ENCODE data around the gene GRIK5. TPM values are rescaled to one million over a fixed set of nuclear protein-coding genes. Genes with fewer than 3 reads are reported as not detected.

The GRIK5 gene
- total RNA-seq, 4 donors from 2014 or later: 0.22 to 0.33 TPM; not detected in 2

DNA sequence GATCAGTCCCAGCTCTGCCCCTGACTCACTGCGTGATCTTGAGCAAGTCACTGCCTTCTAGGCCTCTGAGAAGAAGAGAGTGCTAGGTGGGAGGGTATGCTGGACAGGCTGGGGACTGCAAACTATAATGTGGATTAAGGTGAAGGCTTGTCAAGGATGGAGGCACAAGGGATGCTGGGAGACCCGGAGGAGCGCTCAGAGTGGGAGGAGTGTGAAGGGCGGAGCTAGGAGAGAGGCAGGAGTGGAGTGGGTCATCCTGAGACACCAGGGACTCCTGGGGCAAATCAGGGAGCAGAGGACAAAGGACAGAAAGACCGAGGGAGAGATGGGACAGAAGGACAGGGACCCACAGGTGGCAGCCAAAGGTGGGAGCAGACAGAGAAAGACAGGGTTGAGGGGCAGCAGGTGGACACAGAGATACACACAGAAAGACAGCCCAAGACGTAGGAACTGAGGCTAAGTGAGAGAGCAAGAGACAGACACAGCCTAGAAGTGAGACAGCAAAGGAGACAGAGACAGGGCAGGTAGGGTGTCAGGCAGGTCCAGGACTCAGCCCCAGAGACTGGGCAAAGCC lies 2.6 kb downstream of the GRIK5 start:
- TF ChIP-seq, protein P1, sequence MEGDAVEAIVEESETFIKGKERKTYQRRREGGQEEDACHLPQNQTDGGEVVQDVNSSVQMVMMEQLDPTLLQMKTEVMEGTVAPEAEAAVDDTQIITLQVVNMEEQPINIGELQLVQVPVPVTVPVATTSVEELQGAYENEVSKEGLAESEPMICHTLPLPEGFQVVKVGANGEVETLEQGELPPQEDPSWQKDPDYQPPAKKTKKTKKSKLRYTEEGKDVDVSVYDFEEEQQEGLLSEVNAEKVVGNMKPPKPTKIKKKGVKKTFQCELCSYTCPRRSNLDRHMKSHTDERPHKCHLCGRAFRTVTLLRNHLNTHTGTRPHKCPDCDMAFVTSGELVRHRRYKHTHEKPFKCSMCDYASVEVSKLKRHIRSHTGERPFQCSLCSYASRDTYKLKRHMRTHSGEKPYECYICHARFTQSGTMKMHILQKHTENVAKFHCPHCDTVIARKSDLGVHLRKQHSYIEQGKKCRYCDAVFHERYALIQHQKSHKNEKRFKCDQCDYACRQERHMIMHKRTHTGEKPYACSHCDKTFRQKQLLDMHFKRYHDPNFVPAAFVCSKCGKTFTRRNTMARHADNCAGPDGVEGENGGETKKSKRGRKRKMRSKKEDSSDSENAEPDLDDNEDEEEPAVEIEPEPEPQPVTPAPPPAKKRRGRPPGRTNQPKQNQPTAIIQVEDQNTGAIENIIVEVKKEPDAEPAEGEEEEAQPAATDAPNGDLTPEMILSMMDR (IDR thresholded peaks at IDR 0.05; ENCODE audit: low read depth): no peak

DNA sequence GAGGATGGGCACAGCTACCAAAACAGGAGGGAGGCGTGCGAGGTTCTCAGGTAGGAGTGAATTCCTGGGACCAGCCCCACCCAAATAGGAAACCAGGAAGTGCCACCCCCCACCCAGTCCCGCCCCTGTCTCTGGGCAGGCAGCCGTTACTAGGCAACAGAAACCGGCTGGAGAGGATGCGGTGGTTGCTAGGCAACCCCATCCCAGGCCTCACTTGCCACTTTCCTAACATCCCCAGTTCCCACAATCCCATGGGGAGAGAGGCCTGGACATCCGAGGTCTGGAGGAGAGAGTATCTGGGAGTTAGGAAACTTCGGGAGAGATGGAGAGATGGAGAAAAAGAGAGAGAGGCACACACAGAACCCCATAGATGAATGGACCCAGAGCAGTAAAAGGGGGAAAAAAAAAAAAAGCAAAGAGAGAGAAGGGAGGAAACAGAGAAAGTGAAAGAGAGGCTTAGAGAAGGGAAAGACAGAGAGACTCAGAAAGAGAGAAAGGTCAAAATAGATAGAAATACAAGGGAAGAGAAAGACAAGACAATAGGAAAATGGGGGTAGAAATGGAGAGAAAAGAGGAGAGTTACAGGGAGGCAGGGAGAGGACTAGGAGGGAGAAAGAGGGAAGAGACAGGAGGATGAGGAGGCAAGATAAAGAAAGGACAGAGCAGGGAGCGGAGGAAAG lies 3.8 kb downstream of the GRIK5 start:
- TF ChIP-seq, protein P1 (IDR thresholded peaks at IDR 0.05; ENCODE audit: low read depth): no peak

DNA sequence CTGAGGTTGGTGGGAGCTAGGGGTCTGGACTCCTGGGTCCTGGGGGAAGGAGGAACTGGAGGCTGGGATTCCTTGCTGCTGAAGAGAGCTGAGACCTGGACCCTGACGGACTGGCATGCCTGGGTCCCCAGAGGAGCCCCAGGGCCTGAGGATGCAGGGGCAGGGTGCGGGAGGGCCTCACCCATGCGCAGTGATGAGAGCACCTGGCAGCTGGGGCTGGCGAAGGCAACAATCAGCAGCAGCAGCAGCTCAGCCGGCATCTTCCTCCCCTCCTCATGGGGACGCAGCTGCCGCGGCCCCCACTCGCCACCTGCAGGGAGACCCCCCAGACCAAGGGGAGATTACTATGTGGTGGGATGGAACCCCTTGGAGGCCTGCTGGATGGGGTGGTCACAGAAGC lies 4.5 kb downstream of the GRIK5 start:
- TF ChIP-seq, protein P1 (IDR thresholded peaks at IDR 0.05; ENCODE audit: low read depth): no peak

- TF ChIP-seq, protein P1 (IDR thresholded peaks at IDR 0.05; ENCODE audit: low read depth): no peak
These were observed 5.0 kb downstream of the GRIK5 start for GRCh38 chr19:42065051-42065450.

GRCh38 chr19:42064432-42064831 lies 5.6 kb downstream of the GRIK5 start:
- TF ChIP-seq, protein P1 (IDR thresholded peaks at IDR 0.05; ENCODE audit: low read depth): no peak

DNA sequence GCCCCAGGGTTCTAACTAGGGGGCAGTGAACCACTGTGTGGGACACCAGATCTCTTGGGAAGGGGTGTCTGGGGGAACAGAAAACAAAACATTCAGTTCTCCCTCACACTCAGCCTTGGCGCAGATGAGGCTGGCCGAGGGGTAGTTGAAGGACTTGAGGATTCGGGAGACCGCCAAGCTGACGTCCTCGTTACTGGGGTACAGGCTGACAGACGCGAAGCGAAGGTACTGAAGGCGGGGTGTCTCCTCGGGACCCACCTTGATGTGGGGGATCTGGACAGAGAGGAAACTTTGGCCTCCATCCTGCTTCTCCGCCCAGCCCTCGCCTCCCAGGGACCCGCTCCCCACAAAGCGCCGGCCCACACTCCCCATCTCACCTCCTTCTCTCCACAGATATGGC lies 7.6 kb downstream of the GRIK5 start:
- TF ChIP-seq, protein P1 (IDR thresholded peaks at IDR 0.05; ENCODE audit: low read depth): no peak

- TF ChIP-seq, protein P1 (IDR thresholded peaks at IDR 0.05; ENCODE audit: low read depth): no peak
These were observed 9.9 kb downstream of the GRIK5 start for GRCh38 chr19:42060117-42060516.
